ENCODE results near the gene ACSS1.

ACSS1 gene

GRCh38 chr20:25022680-25023079, 35.3 kb downstream of the ACSS1 start:
- Histone ChIP-seq H3K9ac (ENCODE audit: low read depth, low read length) (no peak overlapping the region), H3K27me3 (ENCODE audit: control insufficient read depth, insufficient read depth, low read length) (no peaks in the 10 kb centered on the region), H3K9me3 (ENCODE audit: control insufficient read depth, insufficient read depth, low read length) (no peaks in the 10 kb centered on the region), H3K4me1 (ENCODE audit: control insufficient read depth, insufficient read depth, low read length) (peaks cover 4% of the 10 kb centered on the region; the same call in 1 of the 2 replicates), H3K4me3 (ENCODE audit: low read depth, low read length) (no peak overlapping the region), H3K36me3 (ENCODE audit: control insufficient read depth, insufficient read depth, low read length) (no peaks in the 10 kb centered on the region), H3K27ac (ENCODE audit: low read depth, low read length) (no peak overlapping the region)

GRCh38 chr20:25021336-25021735, 36.6 kb downstream of the ACSS1 start:
- Histone ChIP-seq H3K4me1 (ENCODE audit: control insufficient read depth, insufficient read depth, low read length) (peaks cover 11% of the 10 kb centered on the region; the same call in 1 of the 2 replicates), H3K27ac (ENCODE audit: low read depth, low read length) (no peak overlapping the region), H3K9ac (ENCODE audit: low read depth, low read length) (no peak overlapping the region), H3K27me3 (ENCODE audit: control insufficient read depth, insufficient read depth, low read length) (no peaks in the 10 kb centered on the region), H3K36me3 (ENCODE audit: control insufficient read depth, insufficient read depth, low read length) (no peaks in the 10 kb centered on the region), H3K9me3 (ENCODE audit: control insufficient read depth, insufficient read depth, low read length) (no peaks in the 10 kb centered on the region), H3K4me3 (ENCODE audit: low read depth, low read length) (no peak overlapping the region)

- Histone ChIP-seq H3K36me3 (ENCODE audit: control insufficient read depth, insufficient read depth, low read length) (no peaks in the 10 kb centered on the region), H3K9me3 (ENCODE audit: control insufficient read depth, insufficient read depth, low read length) (no peaks in the 10 kb centered on the region), H3K4me1 (ENCODE audit: control insufficient read depth, insufficient read depth, low read length) (peaks cover 11% of the 10 kb centered on the region; the same call in 1 of the 2 replicates), H3K27ac (ENCODE audit: low read depth, low read length) (no peak overlapping the region), H3K27me3 (ENCODE audit: control insufficient read depth, insufficient read depth, low read length) (no peaks in the 10 kb centered on the region), H3K4me3 (ENCODE audit: low read depth, low read length) (no peak overlapping the region), H3K9ac (ENCODE audit: low read depth, low read length) (no peak overlapping the region)
These were observed 37.0 kb downstream of the ACSS1 start for GRCh38 chr20:25020901-25021301.

GRCh38 chr20:25020345-25020744, 37.6 kb downstream of the ACSS1 start:
- Histone ChIP-seq H3K4me1 (ENCODE audit: control insufficient read depth, insufficient read depth, low read length) (peaks cover 11% of the 10 kb centered on the region; the same call in 1 of the 2 replicates), H3K36me3 (ENCODE audit: control insufficient read depth, insufficient read depth, low read length) (no peaks in the 10 kb centered on the region), H3K9ac (ENCODE audit: low read depth, low read length) (no peak overlapping the region), H3K27ac (ENCODE audit: low read depth, low read length) (no peak overlapping the region), H3K4me3 (ENCODE audit: low read depth, low read length) (no peak overlapping the region), H3K9me3 (ENCODE audit: control insufficient read depth, insufficient read depth, low read length) (no peaks in the 10 kb centered on the region), H3K27me3 (ENCODE audit: control insufficient read depth, insufficient read depth, low read length) (no peaks in the 10 kb centered on the region)

- Histone ChIP-seq H3K9me3 (ENCODE audit: control insufficient read depth, insufficient read depth, low read length) (no peaks in the 10 kb centered on the region), H3K27ac (ENCODE audit: low read depth, low read length) (no peak overlapping the region), H3K36me3 (ENCODE audit: control insufficient read depth, insufficient read depth, low read length) (no peaks in the 10 kb centered on the region), H3K4me3 (ENCODE audit: low read depth, low read length) (no peak overlapping the region), H3K4me1 (ENCODE audit: control insufficient read depth, insufficient read depth, low read length) (peaks cover 11% of the 10 kb centered on the region; the same call in 1 of the 2 replicates), H3K9ac (ENCODE audit: low read depth, low read length) (no peak overlapping the region), H3K27me3 (ENCODE audit: control insufficient read depth, insufficient read depth, low read length) (no peaks in the 10 kb centered on the region)
These were observed 38.4 kb downstream of the ACSS1 start for GRCh38 chr20:25019381-25020155.

- H3K9me3 ChIP-seq (ENCODE audit: control insufficient read depth, insufficient read depth, low read length): no peaks in the 10 kb centered on the region
- no peaks in the 10 kb centered on the region for H3K27me3 ChIP-seq (ENCODE audit: control insufficient read depth, insufficient read depth, low read length)
- H3K9ac ChIP-seq (ENCODE audit: low read depth, low read length): no peak overlapping the region
- H3K4me1 ChIP-seq (ENCODE audit: control insufficient read depth, insufficient read depth, low read length): peaks cover 11% of the 10 kb centered on the region; the same call in 1 of the 2 replicates
- H3K27ac ChIP-seq (ENCODE audit: low read depth, low read length): no peak overlapping the region
- no peaks in the 10 kb centered on the region for H3K36me3 ChIP-seq (ENCODE audit: control insufficient read depth, insufficient read depth, low read length)
- no peak overlapping the region for H3K4me3 ChIP-seq (ENCODE audit: low read depth, low read length)
These were observed 39.1 kb downstream of the ACSS1 start for GRCh38 chr20:25018841-25019240.

- H3K27me3 ChIP-seq (ENCODE audit: control insufficient read depth, insufficient read depth, low read length): no peaks in the 10 kb centered on the region
- no peaks in the 10 kb centered on the region for H3K9me3 ChIP-seq (ENCODE audit: control insufficient read depth, insufficient read depth, low read length)
- H3K36me3 ChIP-seq (ENCODE audit: control insufficient read depth, insufficient read depth, low read length): no peaks in the 10 kb centered on the region
- H3K4me1 ChIP-seq (ENCODE audit: control insufficient read depth, insufficient read depth, low read length): peaks cover 11% of the 10 kb centered on the region; the same call in 1 of the 2 replicates
- H3K4me3 ChIP-seq (ENCODE audit: low read depth, low read length): no peak overlapping the region
- H3K27ac ChIP-seq (ENCODE audit: low read depth, low read length): no peak overlapping the region
- no peak overlapping the region for H3K9ac ChIP-seq (ENCODE audit: low read depth, low read length)
These were observed 39.5 kb downstream of the ACSS1 start for GRCh38 chr20:25018425-25018824.

GRCh38 chr20:25017257-25017803, 40.6 kb downstream of the ACSS1 start:
- peaks cover 11% of the 10 kb centered on the region; the same call in 1 of the 2 replicates for H3K4me1 ChIP-seq (ENCODE audit: control insufficient read depth, insufficient read depth, low read length)
- no peaks in the 10 kb centered on the region for H3K9me3 ChIP-seq (ENCODE audit: control insufficient read depth, insufficient read depth, low read length)
- H3K27me3 ChIP-seq (ENCODE audit: control insufficient read depth, insufficient read depth, low read length): no peaks in the 10 kb centered on the region
- no peak overlapping the region for H3K4me3 ChIP-seq (ENCODE audit: low read depth, low read length)
- H3K9ac ChIP-seq (ENCODE audit: low read depth, low read length): no peak overlapping the region
- no peak overlapping the region for H3K27ac ChIP-seq (ENCODE audit: low read depth, low read length)
- H3K36me3 ChIP-seq (ENCODE audit: control insufficient read depth, insufficient read depth, low read length): no peaks in the 10 kb centered on the region

- H3K9ac ChIP-seq (ENCODE audit: low read depth, low read length): no peak overlapping the region
These were observed 41.5 kb downstream of the ACSS1 start for GRCh38 chr20:25016471-25016870.

GRCh38 chr20:25015986-25016385, 42.0 kb downstream of the ACSS1 start:
- no peaks in the 10 kb centered on the region for H3K27me3 ChIP-seq (ENCODE audit: control insufficient read depth, insufficient read depth, low read length)
- peaks cover 11% of the 10 kb centered on the region; the same call in 1 of the 2 replicates for H3K4me1 ChIP-seq (ENCODE audit: control insufficient read depth, insufficient read depth, low read length)
- no peak overlapping the region for H3K27ac ChIP-seq (ENCODE audit: low read depth, low read length)
- H3K9me3 ChIP-seq (ENCODE audit: control insufficient read depth, insufficient read depth, low read length): no peaks in the 10 kb centered on the region
- H3K9ac ChIP-seq (ENCODE audit: low read depth, low read length): no peak overlapping the region
- no peaks in the 10 kb centered on the region for H3K36me3 ChIP-seq (ENCODE audit: control insufficient read depth, insufficient read depth, low read length)
- H3K4me3 ChIP-seq (ENCODE audit: low read depth, low read length): no peak overlapping the region

More at GRCh38 chr20:25016471-25016870, 41.5 kb downstream of the ACSS1 start:
- H3K36me3 ChIP-seq (ENCODE audit: control insufficient read depth, insufficient read depth, low read length): no peaks in the 10 kb centered on the region
- no peaks in the 10 kb centered on the region for H3K9me3 ChIP-seq (ENCODE audit: control insufficient read depth, insufficient read depth, low read length)
- no peak overlapping the region for H3K4me3 ChIP-seq (ENCODE audit: low read depth, low read length)
- H3K27me3 ChIP-seq (ENCODE audit: control insufficient read depth, insufficient read depth, low read length): no peaks in the 10 kb centered on the region
- peaks cover 11% of the 10 kb centered on the region; the same call in 1 of the 2 replicates for H3K4me1 ChIP-seq (ENCODE audit: control insufficient read depth, insufficient read depth, low read length)
- H3K27ac ChIP-seq (ENCODE audit: low read depth, low read length): no peak overlapping the region

GRCh38 chr20:25014816-25015215, 43.1 kb downstream of the ACSS1 start:
- Histone ChIP-seq H3K4me3 (ENCODE audit: low read depth, low read length) (no peak overlapping the region), H3K27ac (ENCODE audit: low read depth, low read length) (no peak overlapping the region), H3K36me3 (ENCODE audit: control insufficient read depth, insufficient read depth, low read length) (no peaks in the 10 kb centered on the region), H3K27me3 (ENCODE audit: control insufficient read depth, insufficient read depth, low read length) (no peaks in the 10 kb centered on the region), H3K9ac (ENCODE audit: low read depth, low read length) (no peak overlapping the region), H3K4me1 (ENCODE audit: control insufficient read depth, insufficient read depth, low read length) (peaks cover 11% of the 10 kb centered on the region; the same call in 1 of the 2 replicates), H3K9me3 (ENCODE audit: control insufficient read depth, insufficient read depth, low read length) (no peaks in the 10 kb centered on the region)
